HG03139 (cell line): Measurements from ENCODE around the gene DCP1A.
"Not testable (repeated sequence)": the region's sequence is repeated elsewhere in the genome, so short reads cannot be mapped to it uniquely, and the experiment has no call there.

Experiments used
- ATAC-seq: cut with Tn5 transposase; IDR thresholded peaks from one replicate; pipeline ENCODE4 v1.9.1; 2021; ENCODE audit not compliant: unreplicated experiment

The DCP1A gene

GRCh38 chr3:53269193-53269592, 78.2 kb downstream of the DCP1A start:
- ATAC-seq: not testable (repeated sequence)

- ATAC-seq: no peak
Observed at GRCh38 chr3:53267766-53268165, 79.6 kb downstream of the DCP1A start.

GRCh38 chr3:53264718-53265117, 82.6 kb downstream of the DCP1A start:
- no peak for ATAC-seq

- ATAC-seq: no peak
Observed at GRCh38 chr3:53263907-53264306, 83.4 kb downstream of the DCP1A start.

GRCh38 chr3:53261712-53262111, 85.6 kb downstream of the DCP1A start:
- ATAC-seq: no peak

- no peak for ATAC-seq
Observed at GRCh38 chr3:53260286-53260785, 87.0 kb downstream of the DCP1A start.

GRCh38 chr3:53259427-53260259, 87.7 kb downstream of the DCP1A start:
- ATAC-seq: no peak

- no peak for ATAC-seq
Observed at GRCh38 chr3:53258600-53259426, 88.5 kb downstream of the DCP1A start.

GRCh38 chr3:53257465-53257864, 89.9 kb downstream of the DCP1A start:
- ATAC-seq: no peak

- ATAC-seq: no peak
Observed at GRCh38 chr3:53256704-53257055, 90.7 kb downstream of the DCP1A start.

- peak; percentile 62 for ATAC-seq
Observed at GRCh38 chr3:53255775-53256703, 91.3 kb downstream of the DCP1A start, which contains the start of gene TKT. TSS of gene TKT (minus strand) at chr3:53256022. CDS start at chr3:53255942, 80 bp downstream.

- ATAC-seq: peak; percentile 33
Observed at GRCh38 chr3:53255423-53255774, 91.9 kb downstream of the DCP1A start.

GRCh38 chr3:53254509-53255422, 92.6 kb downstream of the DCP1A start:
- ATAC-seq: peak; percentile 49

- ATAC-seq: no peak
Observed at GRCh38 chr3:53253707-53254508, 93.4 kb downstream of the DCP1A start.

GRCh38 chr3:53252947-53253322, 94.4 kb downstream of the DCP1A start:
- not testable (repeated sequence) for ATAC-seq

GRCh38 chr3:53252096-53252946, 95.0 kb downstream of the DCP1A start:
- no peak for ATAC-seq

GRCh38 chr3:53250881-53251605, 96.3 kb downstream of the DCP1A start:
- ATAC-seq: no peak
